ENCODE data around the gene SLC2A9.
"Not testable (repeated sequence)": the region's sequence is repeated elsewhere in the genome, so short reads cannot be mapped to it uniquely, and the experiment has no call there.

SLC2A9 gene

DNA sequence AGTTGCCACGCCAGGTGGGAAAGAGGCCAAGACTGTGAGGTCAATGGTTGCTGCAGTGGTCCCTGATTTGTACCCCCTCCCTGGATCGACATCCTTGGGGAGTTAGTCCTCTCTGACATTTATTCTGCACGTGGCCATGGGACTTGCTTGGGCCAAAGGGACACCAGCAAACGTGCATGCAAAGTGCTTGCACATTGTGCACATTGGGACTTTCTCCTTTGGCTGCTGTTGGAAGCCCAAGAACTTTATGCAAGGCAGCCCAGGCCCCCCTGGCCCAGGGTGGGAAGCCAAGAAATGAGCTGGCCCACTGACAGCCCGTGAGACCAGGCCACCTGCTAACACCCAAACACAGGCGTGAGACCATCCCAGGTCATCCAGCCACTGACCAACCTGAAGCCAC lies 38.1 kb downstream of the SLC2A9 start:
- H3K36me3 ChIP-seq (ENCODE audit: control insufficient read depth, insufficient read depth, low read length): no peaks in the 10 kb centered on the region
- no peaks in the 10 kb centered on the region for H3K27me3 ChIP-seq (replicated peaks; ENCODE audit: control insufficient read depth, insufficient read depth, low read length)
- no peak for TF ChIP-seq CTCF (IDR thresholded peaks at IDR 0.05; ENCODE audit: insufficient read depth, low read length, poor library complexity, severe bottlenecking)
- no peak overlapping the region for H3K4me3 ChIP-seq (replicated peaks; ENCODE audit: low read depth, low read length)
- no peak for DNase-seq (ENCODE audit: extremely low read depth, insufficient read length)

- H3K27me3 ChIP-seq (replicated peaks; ENCODE audit: control insufficient read depth, insufficient read depth, low read length); H3K36me3 ChIP-seq (ENCODE audit: control insufficient read depth, insufficient read depth, low read length); H3K4me3 ChIP-seq (replicated peaks; ENCODE audit: low read depth, low read length); DNase-seq (ENCODE audit: extremely low read depth, insufficient read length): not testable (repeated sequence)
Observed at GRCh38 chr4:9981899-9982298, 39.4 kb downstream of the SLC2A9 start.

DNA sequence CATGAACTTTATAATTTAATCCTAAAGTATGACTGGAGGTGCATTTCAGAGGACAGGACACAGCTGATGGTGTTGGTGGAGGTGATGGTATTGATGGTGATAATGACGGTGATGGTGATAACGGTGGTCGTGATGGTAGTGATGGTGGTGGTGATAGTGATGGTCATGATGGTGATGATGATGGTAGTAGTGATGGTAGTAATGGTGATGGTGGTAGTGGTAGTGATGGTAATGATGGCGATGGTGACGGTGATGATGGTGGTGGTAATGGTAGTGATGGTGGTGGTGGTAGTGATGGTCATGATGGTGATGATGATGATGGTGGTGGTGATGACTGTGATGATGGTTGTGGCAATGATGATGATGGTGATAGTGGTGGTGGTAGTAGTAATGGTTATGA lies 40.4 kb downstream of the SLC2A9 start:
- no peak for TF ChIP-seq CTCF (IDR thresholded peaks at IDR 0.05; ENCODE audit: insufficient read depth, low read length, poor library complexity, severe bottlenecking)

GRCh38 chr4:9979101-9979701 lies 42.1 kb downstream of the SLC2A9 start:
- H3K27me3 ChIP-seq (replicated peaks; ENCODE audit: control insufficient read depth, insufficient read depth, low read length): no peaks in the 10 kb centered on the region
- no peaks in the 10 kb centered on the region for H3K36me3 ChIP-seq (ENCODE audit: control insufficient read depth, insufficient read depth, low read length)
- H3K4me3 ChIP-seq (replicated peaks; ENCODE audit: low read depth, low read length): no peak overlapping the region
- DNase-seq (ENCODE audit: extremely low read depth, insufficient read length): no peak
- no peak for TF ChIP-seq CTCF (IDR thresholded peaks at IDR 0.05; ENCODE audit: insufficient read depth, low read length, poor library complexity, severe bottlenecking)

More for the DNA sequence above, 40.4 kb downstream of the SLC2A9 start:
- H3K4me3 ChIP-seq (replicated peaks; ENCODE audit: low read depth, low read length): no peak overlapping the region
- H3K27me3 ChIP-seq (replicated peaks; ENCODE audit: control insufficient read depth, insufficient read depth, low read length): no peaks in the 10 kb centered on the region
- H3K36me3 ChIP-seq (ENCODE audit: control insufficient read depth, insufficient read depth, low read length): no peaks in the 10 kb centered on the region
- DNase-seq (ENCODE audit: extremely low read depth, insufficient read length): no peak

DNA sequence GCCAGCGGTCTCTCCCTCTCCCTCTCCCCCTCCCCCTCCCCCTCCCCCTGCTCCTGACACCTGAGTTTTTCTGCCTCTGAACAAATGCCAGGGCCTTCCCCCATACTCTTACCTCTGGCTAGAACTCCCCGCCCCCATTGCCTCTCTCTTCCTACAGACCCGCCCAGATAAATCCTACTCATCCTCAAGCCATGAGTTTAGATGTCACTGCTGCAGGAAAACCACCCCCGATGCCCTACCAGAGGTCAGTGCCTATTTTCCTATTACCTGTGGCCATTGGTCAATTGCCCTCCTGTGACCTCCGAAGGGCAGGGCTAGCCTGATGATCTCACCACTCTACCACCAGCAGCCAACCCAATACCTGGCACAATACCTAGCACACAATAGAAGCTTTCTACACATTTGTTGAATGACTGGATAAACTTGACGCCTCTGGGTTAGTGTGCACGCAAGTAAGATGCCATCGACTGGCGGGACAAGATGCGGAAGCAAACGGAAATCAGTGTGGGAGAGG lies 43.7 kb downstream of the SLC2A9 start:
- no peak for TF ChIP-seq CTCF (IDR thresholded peaks at IDR 0.05; ENCODE audit: insufficient read depth, low read length, poor library complexity, severe bottlenecking)
- Histone ChIP-seq H3K36me3 (ENCODE audit: control insufficient read depth, insufficient read depth, low read length) (no peaks in the 10 kb centered on the region), H3K4me3 (replicated peaks; ENCODE audit: low read depth, low read length) (no peak overlapping the region), H3K27me3 (replicated peaks; ENCODE audit: control insufficient read depth, insufficient read depth, low read length) (no peaks in the 10 kb centered on the region)
- no peak for DNase-seq (ENCODE audit: extremely low read depth, insufficient read length)

GRCh38 chr4:9976781-9977180 lies 44.5 kb downstream of the SLC2A9 start:
- H3K36me3 ChIP-seq (ENCODE audit: control insufficient read depth, insufficient read depth, low read length): no peaks in the 10 kb centered on the region
- no peak for DNase-seq (ENCODE audit: extremely low read depth, insufficient read length)
- H3K4me3 ChIP-seq (replicated peaks; ENCODE audit: low read depth, low read length): no peak overlapping the region
- no peaks in the 10 kb centered on the region for H3K27me3 ChIP-seq (replicated peaks; ENCODE audit: control insufficient read depth, insufficient read depth, low read length)
- no peak for TF ChIP-seq CTCF (IDR thresholded peaks at IDR 0.05; ENCODE audit: insufficient read depth, low read length, poor library complexity, severe bottlenecking)
